G401 (cell line): ENCODE results near the gene ERC2. TPM values are rescaled to one million over a fixed set of nuclear protein-coding genes. Genes with fewer than 3 reads are reported as not detected.
"Not testable (repeated sequence)": the region's sequence is repeated elsewhere in the genome, so short reads cannot be mapped to it uniquely, and the experiment has no call there.

Experiments used
- DNase-seq: peaks from one replicate; pipeline ENCODE4 v3.0.0-alpha.2; 2015; ENCODE audit warnings: low spot score
- in situ Hi-C: cut with HindIII; loops from 2 replicates; pipeline ENCODE4 v1.10.0; 2016; ENCODE audit warnings: low sequenced_read_pairs, mixed read lengths
- total RNA-seq: library from RNA; depleted of rRNA; stranded (reverse); fragments of >200 nt; shearing (Covaris generic); gene quantifications from 2 replicates; pipeline ENCODE4 v1.2.3, GENCODE V29; 2014

Gene ERC2
- total RNA-seq, 1 experiment from 2014 or later: 3.8 TPM

DNA sequence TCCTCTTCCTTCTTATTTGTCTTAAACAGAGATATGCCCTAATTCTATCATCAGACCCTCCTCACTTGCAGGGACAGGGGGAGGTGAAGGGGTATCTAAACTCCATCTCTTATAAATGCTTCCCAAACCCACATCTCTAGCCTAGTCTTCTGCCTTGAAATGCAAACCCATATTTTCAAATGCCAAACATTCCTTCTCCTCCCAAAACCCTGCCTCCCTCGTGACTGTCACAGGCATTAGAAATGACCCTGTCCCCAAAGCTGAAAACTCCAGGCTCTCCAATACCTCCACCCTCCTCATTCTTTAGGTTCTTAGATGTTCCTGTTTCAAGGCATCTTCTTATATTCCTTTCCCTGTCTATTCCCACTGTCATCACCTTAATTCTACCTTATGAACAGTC, 191.0 kb downstream of the ERC2 start:
- DNase-seq: no peak
- in situ Hi-C loops: no loop called here

- in situ Hi-C loops: no loop called here
- DNase-seq: no peak
Measured at GRCh38 chr3:56275120-56275519, 193.1 kb downstream of the ERC2 start.

- in situ Hi-C loops: no loop called here
- peak; percentile 88 for DNase-seq
Measured at GRCh38 chr3:56269755-56270535, 198.3 kb downstream of the ERC2 start.

- in situ Hi-C loops: no loop called here
- DNase-seq: no peak
Measured at GRCh38 chr3:56268616-56269383, 199.5 kb downstream of the ERC2 start.

- in situ Hi-C loops, DNase-seq: not testable (repeated sequence)
Measured at GRCh38 chr3:56261852-56262251, 206.4 kb downstream of the ERC2 start.

DNA sequence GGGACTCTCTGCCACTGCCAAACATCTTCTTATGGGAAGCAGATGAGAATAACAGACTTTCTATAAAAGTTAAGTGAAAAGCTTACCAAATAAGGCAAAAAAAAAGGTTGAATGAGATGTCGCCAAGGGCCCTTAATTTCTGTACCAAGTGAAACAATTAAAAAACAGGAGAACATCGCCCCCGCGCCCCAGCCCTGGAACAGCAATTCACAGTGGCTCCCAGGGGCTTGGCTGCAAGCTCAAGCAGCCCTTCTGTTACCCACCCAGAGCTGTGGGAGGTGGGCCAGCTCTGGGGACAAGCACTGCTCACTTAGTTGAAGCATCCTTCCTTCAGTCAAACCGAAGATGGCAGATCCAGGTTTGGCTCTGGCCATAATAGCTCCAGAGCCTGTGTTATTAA, 208.0 kb downstream of the ERC2 start:
- in situ Hi-C loops: no loop called here
- no peak for DNase-seq

GRCh38 chr3:56257826-56258225, 210.4 kb downstream of the ERC2 start:
- no peak for DNase-seq
- in situ Hi-C loops: no loop called here

- no peak for DNase-seq
- in situ Hi-C loops: no loop called here
Measured at GRCh38 chr3:56254835-56255234, 213.4 kb downstream of the ERC2 start.

GRCh38 chr3:56253941-56254665, 214.2 kb downstream of the ERC2 start:
- in situ Hi-C loops: no loop called here

GRCh38 chr3:56251343-56251945, 216.8 kb downstream of the ERC2 start:
- in situ Hi-C loops: no loop called here
- peak; percentile 85 for DNase-seq

More at GRCh38 chr3:56253941-56254665, 214.2 kb downstream of the ERC2 start:
- no peak for DNase-seq

DNA sequence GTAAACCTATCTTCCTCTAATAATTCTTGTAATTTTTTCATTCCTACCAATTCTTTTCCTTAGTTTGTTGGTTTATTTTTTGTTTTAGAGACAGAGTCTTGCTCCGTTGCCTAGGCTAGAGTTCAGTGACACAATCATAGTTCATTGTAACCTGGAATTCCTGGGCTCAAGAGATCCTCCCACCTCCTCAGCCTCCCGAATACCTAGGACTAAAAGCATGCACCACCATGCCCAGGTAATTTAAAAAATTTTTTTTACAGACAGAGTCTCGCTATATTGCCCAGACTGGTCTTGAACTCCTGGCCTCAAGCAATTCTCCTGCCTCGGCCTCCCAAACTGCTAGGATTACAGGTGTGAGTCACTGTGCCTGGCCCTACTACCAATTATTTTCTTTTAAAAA, 220.2 kb downstream of the ERC2 start:
- no peak for DNase-seq
- in situ Hi-C loops: no loop called here

- in situ Hi-C loops: no loop called here
- no peak for DNase-seq
Measured at GRCh38 chr3:56238299-56238698, 230.0 kb downstream of the ERC2 start.

DNA sequence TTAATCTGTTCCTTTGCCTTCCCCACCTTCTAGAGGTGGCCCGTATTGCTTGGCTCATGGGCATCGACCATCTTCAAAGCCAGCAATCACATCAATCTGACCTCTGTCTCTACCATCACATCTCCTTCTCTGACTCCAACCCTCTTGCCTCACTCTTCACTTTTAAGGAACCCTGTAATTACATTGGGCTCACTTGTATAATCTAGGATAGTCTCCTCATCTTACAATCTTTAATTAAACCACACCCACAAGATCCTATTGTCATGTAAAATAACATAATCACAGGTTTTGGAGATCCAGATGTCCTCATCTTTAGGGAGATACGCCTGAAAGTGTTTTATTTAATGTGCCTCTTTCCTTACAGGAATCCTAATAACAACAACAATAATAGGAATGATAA, 234.5 kb downstream of the ERC2 start:
- in situ Hi-C loops: no loop called here
- no peak for DNase-seq

DNA sequence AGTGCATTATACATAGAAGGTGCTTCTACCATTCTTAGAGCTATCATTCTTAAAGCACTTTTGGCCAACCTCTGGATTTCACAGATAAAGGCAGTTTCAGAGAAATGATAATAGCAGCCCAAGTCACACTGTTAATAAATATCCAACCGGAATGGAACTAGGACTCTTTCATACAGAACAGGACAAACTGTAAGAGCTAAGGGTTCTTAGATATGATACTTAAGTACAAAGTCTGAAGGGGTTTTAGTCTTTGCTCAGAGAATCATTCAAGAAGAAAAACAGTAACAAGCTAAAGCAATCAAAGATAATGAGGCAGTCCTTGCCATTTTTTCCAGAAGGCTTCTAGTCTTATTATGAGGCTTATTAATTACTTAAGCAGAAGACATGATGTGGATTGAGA, 239.0 kb downstream of the ERC2 start:
- no peak for DNase-seq
- in situ Hi-C loops: no loop called here

- peak; percentile 65 for DNase-seq
- in situ Hi-C loops: no loop called here
Measured at GRCh38 chr3:56222866-56223265, 245.4 kb downstream of the ERC2 start.

DNA sequence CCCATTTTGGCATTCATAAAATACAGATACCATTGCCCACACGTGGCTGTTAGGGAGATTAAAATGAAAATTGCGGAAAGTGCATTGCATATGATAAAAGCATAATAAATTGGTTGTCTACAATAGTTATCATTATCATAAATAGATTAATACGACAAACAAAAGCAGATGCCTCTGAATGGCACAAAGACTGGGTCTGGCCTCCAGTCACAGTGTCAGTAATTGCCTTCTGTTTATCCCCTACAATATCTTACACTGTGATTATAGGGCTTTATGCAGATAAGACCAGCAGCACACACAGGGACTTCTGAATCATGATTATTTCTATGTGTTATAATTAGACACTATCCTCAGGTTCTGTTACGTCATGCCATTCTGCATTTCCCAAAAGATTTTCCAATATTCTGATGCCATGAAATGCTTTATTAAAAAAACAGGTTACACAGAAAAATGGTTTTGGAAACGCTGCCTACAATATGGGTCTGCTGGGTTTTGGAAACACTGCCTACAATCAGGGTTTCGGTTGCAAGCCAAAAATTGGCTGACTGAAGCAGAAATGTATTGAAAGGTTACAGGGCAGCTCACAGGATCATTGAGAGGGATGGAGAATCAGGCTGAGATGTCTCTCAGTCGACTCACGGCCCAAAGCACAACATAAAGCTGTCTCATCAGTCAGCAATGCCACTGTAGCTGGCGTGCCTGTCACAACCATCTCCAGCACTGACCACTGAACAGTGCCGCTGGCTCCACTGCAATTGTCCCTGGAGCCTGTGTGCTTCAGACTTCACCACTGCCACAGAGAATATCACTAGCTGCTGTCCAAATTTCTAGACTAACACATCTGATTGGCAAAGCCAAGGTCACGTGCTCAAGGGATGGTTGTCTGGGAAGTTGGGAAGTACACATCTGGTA, 248.1 kb downstream of the ERC2 start:
- in situ Hi-C loops: no loop called here
- DNase-seq: peak; percentile 9

DNA sequence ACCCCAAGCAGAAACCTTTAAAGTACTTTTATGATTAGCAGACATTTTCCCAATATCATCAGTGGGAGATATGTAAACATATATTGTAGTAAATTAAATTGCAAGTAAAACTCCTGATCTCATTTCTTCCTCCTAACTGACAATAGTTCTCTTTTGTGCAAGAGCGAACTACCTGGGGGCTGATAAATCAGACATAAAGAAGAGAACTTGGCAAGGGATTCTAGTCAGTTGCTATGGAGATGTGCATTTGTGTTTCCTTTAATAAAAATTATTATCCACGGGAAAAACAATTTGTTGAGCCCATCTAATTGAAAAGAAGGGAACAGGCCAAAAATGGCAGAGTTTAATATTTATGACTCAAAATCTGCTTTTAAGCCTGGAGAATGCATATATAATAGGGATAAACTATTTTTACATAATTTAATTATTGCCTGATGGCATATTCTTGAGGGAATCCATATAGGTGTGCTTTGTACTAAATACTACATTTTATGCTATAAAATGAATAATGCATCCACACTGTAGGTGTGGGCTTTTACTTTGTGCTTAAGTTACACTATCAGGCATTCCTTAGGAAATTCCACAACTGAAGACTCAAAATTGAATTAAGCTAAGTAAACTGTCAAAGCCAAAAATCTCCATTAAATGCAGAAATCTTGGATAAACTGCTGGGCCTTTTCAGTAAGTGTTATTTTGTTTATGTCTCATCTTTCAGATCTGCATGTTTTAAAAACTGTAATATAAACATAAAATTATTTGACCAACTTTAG, 258.1 kb downstream of the ERC2 start:
- in situ Hi-C loops: no loop called here
- DNase-seq: no peak

- in situ Hi-C loops: no loop called here
- DNase-seq: no peak
Measured at GRCh38 chr3:56207922-56208321, 260.3 kb downstream of the ERC2 start.
